A549 treated with ZK216348 at 1 μM for 4 hours (cell line): ENCODE data around the gene TMEM114. TPM values are rescaled to one million over a fixed set of nuclear protein-coding genes. Genes with fewer than 3 reads are reported as not detected.

Experiments used
- total RNA-seq: library from RNA; stranded (reverse); fragments of 200-300 nt; extraction: Qiagen RNA extraction; gene quantifications from 5 replicates; pipeline ENCODE4 v1.2.3, GENCODE V29; 2022; ENCODE audit warnings: low read depth

TMEM114 gene
- total RNA-seq, result not detected in 5 replicates

DNA sequence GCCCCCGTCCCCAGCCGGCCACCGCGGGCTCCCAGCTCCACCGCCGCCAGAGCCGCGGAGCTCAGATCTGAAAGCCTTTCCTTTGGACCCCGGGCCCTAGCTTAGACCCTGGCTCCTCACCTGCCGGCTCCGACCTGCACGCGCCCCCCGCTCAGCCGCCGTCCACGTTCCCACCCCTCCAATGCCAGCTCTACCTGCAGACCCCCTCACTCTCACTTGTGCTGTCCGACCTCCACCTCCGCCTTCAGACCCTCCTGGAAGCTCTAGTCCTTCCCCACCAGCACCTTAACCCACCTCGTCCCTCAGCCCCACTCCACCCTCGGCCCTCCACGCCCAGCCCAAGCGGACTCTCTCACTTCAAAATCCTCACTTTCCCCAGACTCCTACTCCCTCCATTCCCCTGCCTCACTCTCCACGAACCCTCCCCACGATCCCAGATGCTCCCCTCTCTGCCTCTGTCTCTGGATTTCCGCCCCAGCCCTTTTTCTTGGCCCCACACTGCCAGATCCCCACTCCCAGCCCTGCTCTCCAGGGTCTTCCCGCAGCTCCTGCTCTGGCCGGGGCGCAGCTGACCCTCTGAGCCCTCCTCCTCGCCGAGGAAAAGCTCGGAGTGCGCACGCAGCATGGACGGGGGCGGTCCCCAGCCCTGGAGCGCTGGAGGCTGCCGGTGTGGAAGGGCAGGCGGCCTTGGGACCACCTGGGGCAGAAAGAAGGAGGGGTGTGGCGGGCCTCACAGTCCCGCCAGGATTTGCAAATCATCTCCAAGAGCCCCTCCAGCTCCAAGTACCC lies at the start of gene TMEM114:
Gene TMEM114, minus strand, starts transcription at position 612 of the 789 bp plus-strand sequence. CDS start 673 bp downstream, outside the sequence.

DNA sequence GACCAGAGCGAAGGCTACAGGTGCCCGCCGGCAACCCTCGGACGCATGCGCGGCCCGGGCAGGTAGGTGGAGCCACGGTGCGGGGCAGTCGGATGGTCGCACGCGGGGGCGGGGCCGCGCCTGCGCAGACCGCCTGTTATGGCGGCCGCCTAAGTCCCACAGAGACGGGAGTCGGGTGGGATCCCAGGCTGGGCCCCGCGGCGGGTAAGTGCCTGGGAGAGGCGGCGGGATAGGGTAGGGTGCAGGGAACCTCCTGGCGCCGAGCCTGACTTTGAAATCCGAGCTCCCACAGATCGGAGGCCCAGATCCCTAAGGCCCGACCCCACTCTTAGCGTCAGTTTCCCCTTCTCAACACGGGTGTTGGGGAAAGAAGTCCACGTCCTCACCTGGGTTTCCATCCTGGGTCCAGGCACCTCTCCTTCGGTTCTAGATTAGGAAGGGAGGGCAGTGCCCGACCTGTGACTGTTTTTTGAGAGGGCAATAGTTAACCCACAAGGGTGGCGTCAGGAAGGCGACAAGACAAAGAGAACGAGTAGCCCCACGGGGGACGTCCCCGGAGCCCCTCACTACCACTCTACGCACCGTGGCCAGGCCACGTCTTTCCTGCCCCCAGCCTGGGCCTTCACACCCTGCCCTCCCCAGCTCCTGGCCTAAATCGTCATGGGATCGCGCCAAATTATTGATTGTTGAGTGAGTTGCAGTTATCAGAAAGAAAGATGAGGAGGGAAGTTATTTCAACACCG lies 31.4 kb upstream of the TMEM114 start, which contains the start of gene METTL22:
Gene METTL22, plus strand, starts transcription at position 127 of the 743 bp plus-strand sequence. CDS start 3,968 bp downstream, outside the sequence.

Other genes starting within 250 kb of the TMEM114 start
- 20.6 to 24.3 TPM (median 22.5 TPM) in 5 replicates for gene METTL22, start 31.2 kb upstream of the TMEM114 start, total RNA-seq
- gene ABAT, start 84.1 kb upstream of the TMEM114 start, total RNA-seq, result 0.15 to 0.47 TPM (median 0.25 TPM) in 5 replicates
- 10.1 to 16.1 TPM (median 13.9 TPM) in 5 replicates for gene TMEM186, start 207.1 kb upstream of the TMEM114 start, total RNA-seq
- 87.8 to 119 TPM (median 91.8 TPM) in 5 replicates for gene PMM2, start 207.3 kb upstream of the TMEM114 start, total RNA-seq